ENCODE measurements around the gene ALDOC. TPM values are rescaled to one million over a fixed set of nuclear protein-coding genes. Genes with fewer than 3 reads are reported as not detected.

The ALDOC gene
- total RNA-seq, 1 donor from 2014 or later: 70.2 TPM

GRCh38 chr17:28575126-28575795 is 1.4 kb downstream of the ALDOC start:
- peaks cover 49% of the 10 kb centered on the region for H3K36me3 Mint-ChIP-seq (ENCODE audit: low read depth)
- H3K9me3 Mint-ChIP-seq: no peaks in the 10 kb centered on the region
- peak overlapping the region; percentile 95 for H3K4me3 Mint-ChIP-seq
- intact Hi-C loops (cut with micrococcal nuclease): no loop called here
- H3K4me1 Mint-ChIP-seq: peaks cover 54% of the 10 kb centered on the region
- DNase-seq: peak; percentile 65
- H3K27ac Mint-ChIP-seq: no peak overlapping the region
- H3K27me3 Mint-ChIP-seq: no peaks in the 10 kb centered on the region

GRCh38 chr17:28574526-28574925 is 2.2 kb downstream of the ALDOC start:
- Mint-ChIP-seq H3K4me3 (no peak overlapping the region), H3K36me3 (ENCODE audit: low read depth) (peaks cover 50% of the 10 kb centered on the region)
- intact Hi-C loops (cut with micrococcal nuclease): no loop called here

GRCh38 chr17:28573966-28574480 is 2.7 kb downstream of the ALDOC start:
- Mint-ChIP-seq H3K9me3 (no peaks in the 10 kb centered on the region), H3K4me3 (no peak overlapping the region)
- intact Hi-C loops (cut with micrococcal nuclease): no loop called here

More at GRCh38 chr17:28574526-28574925, 2.2 kb downstream of the ALDOC start:
- Mint-ChIP-seq H3K27me3 (no peaks in the 10 kb centered on the region), H3K4me1 (peaks cover 53% of the 10 kb centered on the region), H3K9me3 (no peaks in the 10 kb centered on the region), H3K27ac (no peak overlapping the region)
- peak; percentile 70 for DNase-seq

GRCh38 chr17:28573521-28573920 is 3.2 kb downstream of the ALDOC start:
- intact Hi-C loops (cut with micrococcal nuclease): no loop called here
- peaks cover 46% of the 10 kb centered on the region for H3K36me3 Mint-ChIP-seq (ENCODE audit: low read depth)
- H3K4me1 Mint-ChIP-seq: peaks cover 49% of the 10 kb centered on the region
- no peaks in the 10 kb centered on the region for H3K27me3 Mint-ChIP-seq
- H3K9me3 Mint-ChIP-seq: no peaks in the 10 kb centered on the region
- no peak overlapping the region for H3K4me3 Mint-ChIP-seq
- no peak overlapping the region for H3K27ac Mint-ChIP-seq
- no peak for DNase-seq

More at GRCh38 chr17:28573966-28574480, 2.7 kb downstream of the ALDOC start:
- Mint-ChIP-seq H3K36me3 (ENCODE audit: low read depth) (peaks cover 47% of the 10 kb centered on the region), H3K27me3 (no peaks in the 10 kb centered on the region), H3K27ac (no peak overlapping the region), H3K4me1 (peaks cover 50% of the 10 kb centered on the region)
- no peak for DNase-seq

- Mint-ChIP-seq H3K4me1 (peaks cover 51% of the 10 kb centered on the region), H3K9me3 (no peaks in the 10 kb centered on the region), H3K27me3 (no peaks in the 10 kb centered on the region), H3K27ac (peak overlapping the region; percentile 23), H3K4me3 (no peak overlapping the region), H3K36me3 (ENCODE audit: low read depth) (peaks cover 49% of the 10 kb centered on the region)
- DNase-seq: no peak
- intact Hi-C loops (cut with micrococcal nuclease): no loop called here
Measured at GRCh38 chr17:28573040-28573380, 3.7 kb downstream of the ALDOC start.

- H3K36me3 Mint-ChIP-seq (ENCODE audit: low read depth): peaks cover 52% of the 10 kb centered on the region
- H3K27me3 Mint-ChIP-seq: no peaks in the 10 kb centered on the region
- H3K27ac Mint-ChIP-seq: peak overlapping the region; percentile 66
- H3K4me3 Mint-ChIP-seq: peak overlapping the region; percentile 92
- H3K4me1 Mint-ChIP-seq: peaks cover 57% of the 10 kb centered on the region
- intact Hi-C loops (cut with micrococcal nuclease): no loop called here
- no peaks in the 10 kb centered on the region for H3K9me3 Mint-ChIP-seq
- DNase-seq: peak; percentile 62
Measured at GRCh38 chr17:28572259-28573039, 4.2 kb downstream of the ALDOC start.

- Mint-ChIP-seq H3K36me3 (ENCODE audit: low read depth) (peaks cover 53% of the 10 kb centered on the region), H3K27me3 (no peaks in the 10 kb centered on the region), H3K27ac (peak within 1 kb of the TSS; percentile 94), H3K4me3 (peak within 1 kb of the TSS; percentile 92), H3K9me3 (no peaks in the 10 kb centered on the region), H3K4me1 (peaks cover 53% of the 10 kb centered on the region)
- DNase-seq: peak; percentile 98
- intact Hi-C loops (cut with micrococcal nuclease): loop anchor here (1.0 kb wide), 2 partner anchors 19 to 28 kb away; partner anchors contain the start of genes SPAG5 and UNC119
Measured at GRCh38 chr17:28571361-28572122, 5.2 kb downstream of the ALDOC start, which contains the start of gene PIGS. TSS of gene PIGS (minus strand) at chr17:28571524. CDS start at chr17:28571496, 28 bp downstream.

DNA sequence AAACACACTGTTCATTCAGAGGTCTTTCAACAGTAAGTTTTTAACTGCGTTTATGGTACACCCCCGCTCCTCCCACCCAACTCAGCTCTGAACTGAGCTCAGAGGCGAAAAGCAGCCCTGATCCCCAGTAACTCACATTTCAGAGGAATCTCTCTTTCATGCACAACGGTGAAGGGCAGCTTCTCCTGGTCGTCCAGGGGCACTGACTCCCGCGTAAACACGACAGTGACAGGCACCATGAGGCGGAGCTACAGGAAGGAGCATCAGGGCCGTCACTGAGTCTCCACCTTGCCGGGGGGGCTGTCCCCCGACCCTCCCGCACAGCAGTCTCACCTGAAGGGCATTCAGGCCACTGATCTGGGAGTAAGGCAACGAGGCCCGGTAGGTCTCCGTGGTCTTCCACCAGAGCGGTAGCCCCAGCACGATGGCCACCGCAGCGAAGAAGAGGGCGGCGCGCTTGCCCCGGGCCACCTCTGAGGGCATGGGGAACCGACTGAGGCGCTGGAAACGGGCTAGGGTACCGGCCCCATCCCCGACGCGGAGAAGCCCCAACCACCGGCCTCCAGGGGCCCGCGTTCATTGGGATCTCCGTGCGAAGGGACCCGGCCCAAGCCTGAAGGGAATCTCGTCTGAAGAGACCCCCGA is 5.9 kb downstream of the ALDOC start:
- DNase-seq: peak; percentile 88
- Mint-ChIP-seq H3K27me3 (no peaks in the 10 kb centered on the region), H3K4me1 (peaks cover 48% of the 10 kb centered on the region), H3K27ac (peak overlapping the region; percentile 94), H3K36me3 (ENCODE audit: low read depth) (peaks cover 49% of the 10 kb centered on the region), H3K9me3 (no peaks in the 10 kb centered on the region), H3K4me3 (peak overlapping the region; percentile 92)
- intact Hi-C loops (cut with micrococcal nuclease): loop anchor here (1.0 kb wide), 2 partner anchors 19 to 28 kb away; partner anchors contain the start of genes SPAG5 and UNC119

DNA sequence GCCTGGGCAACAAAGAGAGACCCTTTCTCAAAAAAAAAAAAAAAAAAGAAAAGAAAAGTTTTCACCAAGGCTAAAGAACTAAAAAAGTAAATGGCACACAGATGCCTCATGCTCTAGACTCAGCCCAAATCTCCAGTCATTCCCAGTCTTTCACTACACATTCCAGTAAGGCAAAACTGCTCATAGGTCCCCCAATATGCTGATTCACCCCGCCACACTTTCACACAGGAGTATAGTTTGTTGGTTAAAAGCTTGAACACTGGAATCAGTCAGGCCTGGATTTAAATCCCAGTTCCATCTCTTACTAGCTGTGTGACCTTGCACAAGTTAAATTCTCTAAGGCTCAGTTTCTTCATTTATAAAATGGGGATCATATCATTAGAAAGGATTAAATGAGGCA is 7.2 kb downstream of the ALDOC start:
- Mint-ChIP-seq H3K36me3 (ENCODE audit: low read depth) (peaks cover 41% of the 10 kb centered on the region), H3K27me3 (no peaks in the 10 kb centered on the region), H3K9me3 (no peaks in the 10 kb centered on the region), H3K4me1 (peaks cover 45% of the 10 kb centered on the region), H3K4me3 (peak overlapping the region; percentile 92), H3K27ac (peak overlapping the region; percentile 26)
- intact Hi-C loops (cut with micrococcal nuclease): no loop called here
- DNase-seq: no peak

GRCh38 chr17:28567604-28568003 is 9.1 kb downstream of the ALDOC start:
- Mint-ChIP-seq H3K36me3 (ENCODE audit: low read depth) (peaks cover 39% of the 10 kb centered on the region), H3K4me3 (peak overlapping the region; percentile 16), H3K4me1 (peaks cover 34% of the 10 kb centered on the region), H3K27ac (peak overlapping the region; percentile 49), H3K27me3 (no peaks in the 10 kb centered on the region), H3K9me3 (no peaks in the 10 kb centered on the region)
- intact Hi-C loops (cut with micrococcal nuclease): no loop called here
- DNase-seq: no peak

GRCh38 chr17:28563475-28563874 is 13.2 kb downstream of the ALDOC start:
- H3K9me3 Mint-ChIP-seq: no peaks in the 10 kb centered on the region
- peaks cover 48% of the 10 kb centered on the region for H3K36me3 Mint-ChIP-seq (ENCODE audit: low read depth)
- intact Hi-C loops (cut with micrococcal nuclease): no loop called here
- H3K27ac Mint-ChIP-seq: no peak overlapping the region
- DNase-seq: no peak
- H3K4me1 Mint-ChIP-seq: peaks cover 16% of the 10 kb centered on the region
- H3K27me3 Mint-ChIP-seq: no peaks in the 10 kb centered on the region
- no peak overlapping the region for H3K4me3 Mint-ChIP-seq

DNA sequence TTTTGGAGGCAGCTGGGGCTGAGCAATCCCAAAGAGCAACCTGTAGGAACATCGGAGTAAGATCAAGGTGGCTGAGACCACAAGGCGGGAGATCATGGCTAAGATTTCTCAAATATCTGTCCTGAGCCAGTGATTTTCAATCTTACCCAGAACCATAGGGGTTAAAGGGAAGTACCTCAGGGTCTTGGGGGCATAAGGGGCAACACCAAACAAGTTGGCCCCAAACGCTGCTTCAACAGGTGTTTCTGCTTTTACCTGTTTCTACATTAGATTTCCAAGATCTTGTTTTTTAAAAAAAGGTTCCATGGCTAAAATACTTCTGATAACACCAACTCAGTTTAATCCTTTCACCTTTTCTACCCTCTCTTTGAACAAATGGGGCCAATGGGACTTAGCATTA is 21.7 kb downstream of the ALDOC start:
- DNase-seq: no peak
- peaks cover 36% of the 10 kb centered on the region for H3K4me1 Mint-ChIP-seq

GRCh38 chr17:28554565-28554964 is 22.1 kb downstream of the ALDOC start:
- intact Hi-C loops (cut with micrococcal nuclease): loop anchor here (5.0 kb wide), 2 partner anchors 88 to 137 kb away; no protein-coding TSS in a partner anchor
- DNase-seq: no peak
- Mint-ChIP-seq H3K27ac (no peak overlapping the region), H3K9me3 (no peaks in the 10 kb centered on the region), H3K4me1 (peaks cover 40% of the 10 kb centered on the region), H3K36me3 (ENCODE audit: low read depth) (peaks cover 60% of the 10 kb centered on the region), H3K27me3 (no peaks in the 10 kb centered on the region), H3K4me3 (no peak overlapping the region)

More for the DNA sequence above, 21.7 kb downstream of the ALDOC start:
- Mint-ChIP-seq H3K27ac (no peak overlapping the region), H3K9me3 (no peaks in the 10 kb centered on the region), H3K36me3 (ENCODE audit: low read depth) (peaks cover 65% of the 10 kb centered on the region), H3K27me3 (no peaks in the 10 kb centered on the region), H3K4me3 (no peak overlapping the region)
- intact Hi-C loops (cut with micrococcal nuclease): no loop called here
